Pancreas (tissue), 10 donors: ENCODE data around the gene GMDS. TPM values are rescaled to one million over a fixed set of nuclear protein-coding genes. Genes with fewer than 3 reads are reported as not detected.

ENCODE experiments used
- ATAC-seq, 4 donors: fragments of 200-7000 bp; cut with Tn5 transposase; one replicate each; pipeline versions ENCODE4 v1.8.0 to v1.9.1; 2020; ENCODE audit warnings: mild to moderate bottlenecking in 4 of 4, moderate library complexity in 4 of 4
- DNase-seq, 6 donors: peaks; one replicate each; pipeline ENCODE4 v3.0.0-alpha.2; 2020
- FAIRE-seq: peaks from 2 replicates; lab custom pipeline; 2012; peaks lifted over from hg19 to GRCh38; lab: Jason Lieb, UNC
- H3K27ac ChIP-seq, 4 donors: fragments of 200-600 bp; sonication (generic); 1 replicate in 3 of 4; 2 replicates in 1 of 4; pipeline versions ENCODE4 v1.5.0 to v1.8.0; 2020
- H3K27me3 ChIP-seq, 4 donors: fragments of 200-600 bp; one replicate each; pipeline ENCODE4 v1.8.0; 2021
- H3K36me3 ChIP-seq, 3 donors: fragments of 200-600 bp; sonication (generic) in 1 of 3; one replicate each; pipeline versions ENCODE4 v1.5.0 to v1.8.0; 2020 to 2021
- H3K4me1 ChIP-seq, 3 donors: fragments of 200-600 bp; one replicate each; pipeline ENCODE4 v1.8.0; 2021
- H3K4me3 ChIP-seq, 4 donors: fragments of 200-600 bp; sonication (generic) in 2 of 4; one replicate each; pipeline versions ENCODE4 v1.5.0 to v1.8.0; 2020 to 2021
- H3K9me3 ChIP-seq, 4 donors: fragments of 200-600 bp; one replicate each; pipeline ENCODE4 v1.8.0; 2021
- CTCF ChIP-seq, 4 donors: fragments of 200-600 bp; sonication (generic) in 3 of 4; IDR thresholded peaks; one replicate each; pipeline versions ENCODE4 v1.5.0 to v1.8.0; 2021; ENCODE audit warnings: antibody characterized with exemption in 4 of 4
- WGBS, 2 donors: extraction: QIAGEN DNeasy Blood & Tissue Kit; methylation state at CpG; one replicate each; pipeline ENCODE4 v1.1.7; 2013; 5-methylcytosine and 5-hydroxymethylcytosine counted together
- intact Hi-C, 3 donors: fragments of 100-400 bp; cut with DNase I; formaldehyde crosslinking; loops; one replicate each; pipeline versions ENCODE4 v1.11.1 to v1.14.2; 2022
- polyA plus RNA-seq, 2 donors: library from polyadenylated mRNA; stranded (reverse); fragments of 200-250 nt; gene quantifications; one replicate each; pipeline ENCODE4 v1.2.3, GENCODE V29; 2013
- total RNA-seq, 6 donors: library from RNA; stranded (reverse); fragmentation: NEBNext Ultra II Directional in 4 of 6; extraction: Animal tissue kit (Norgen Biotek cat#: 25700) in 4 of 6; gene quantifications; one replicate each; pipeline versions ENCODE4 v1.2.1 to v1.2.4, GENCODE V29; 2021 to 2023
- donor health status: healthy with polysubstance abuse.
- donor health status: DM: no; HTN: no; CAD: no; lungs with moderate emphysema.
- donor health status: DM: no; HTN: no; CAD: no.
- donor health status: control.
- donor health status: control.
- donor health status: Bipolar disorder and iron deficiency.
- donor health status: DM: yes; HTN: yes; CAD: no.
- donor health status: DM: no; HTN: no; CAD: no.
- donor health status: DM: no; HTN: no; CAD: no.
- donor health status: DM: yes; HTN: yes; CAD: no.

Gene GMDS
- total and polyA plus RNA-seq, 8 donors: 7.6 to 40.8 (median 26.5) TPM

GRCh38 chr6:1735239-1735803, 510.1 kb downstream of the GMDS start:
- 83 to 86% methylated on average over 6 of the region's 6 CpGs for WGBS, 2 donors
- no peak for DNase-seq

GRCh38 chr6:1730882-1731281, 514.5 kb downstream of the GMDS start:
- Histone ChIP-seq H3K36me3 (no peaks in the 10 kb centered on the region), H3K4me1 (no peaks in the 10 kb centered on the region), H3K9me3 (no peaks in the 10 kb centered on the region), H3K27ac (no peak overlapping the region), H3K27me3 (no peaks in the 10 kb centered on the region), H3K4me3 (no peak overlapping the region)
- 77 to 92% methylated on average over 3 of the region's 3 CpGs for WGBS, 2 donors
- intact Hi-C loops: no loop called here
- FAIRE-seq (no peak), ATAC-seq (no peak), DNase-seq (no peak)
- no peak for TF ChIP-seq CTCF (IDR thresholded peaks at IDR 0.05)

More at GRCh38 chr6:1735239-1735803, 510.1 kb downstream of the GMDS start:
- no peak for TF ChIP-seq CTCF (IDR thresholded peaks at IDR 0.05)
- H3K4me3 ChIP-seq: no peak overlapping the region
- intact Hi-C loops: no loop called here
- H3K36me3 ChIP-seq: no peaks in the 10 kb centered on the region
- FAIRE-seq (no peak), ATAC-seq (peak in 2 of 4 donors; percentile 19 to 37)
- no peaks in the 10 kb centered on the region for H3K27me3 ChIP-seq
- H3K27ac ChIP-seq: no peak overlapping the region
- H3K4me1 ChIP-seq: no peaks in the 10 kb centered on the region
- no peaks in the 10 kb centered on the region for H3K9me3 ChIP-seq

- Histone ChIP-seq H3K9me3 (no peaks in the 10 kb centered on the region), H3K27ac (no peak overlapping the region), H3K4me1 (no peaks in the 10 kb centered on the region), H3K36me3 (no peaks in the 10 kb centered on the region), H3K4me3 (no peak overlapping the region), H3K27me3 (no peaks in the 10 kb centered on the region)
- 96 to 98% methylated on average over 8 of the region's 8 CpGs for WGBS, 2 donors
- no peak for ATAC-seq
- no peak for TF ChIP-seq CTCF (IDR thresholded peaks at IDR 0.05)
- no peak for FAIRE-seq
- intact Hi-C loops: no loop called here
- no peak for DNase-seq
Observed at GRCh38 chr6:1729750-1730140, 515.7 kb downstream of the GMDS start.

- DNase-seq (no peak), FAIRE-seq (no peak), ATAC-seq (no peak)
- H3K27me3 ChIP-seq: no peaks in the 10 kb centered on the region
- WGBS, 2 donors: 94% methylated on average over 7 of the region's 7 CpGs
- TF ChIP-seq CTCF (IDR thresholded peaks at IDR 0.05): no peak
- H3K36me3 ChIP-seq: no peaks in the 10 kb centered on the region
- H3K27ac ChIP-seq: no peak overlapping the region
- H3K4me3 ChIP-seq: no peak overlapping the region
- intact Hi-C loops: no loop called here
- no peaks in the 10 kb centered on the region for H3K4me1 ChIP-seq
- H3K9me3 ChIP-seq: no peaks in the 10 kb centered on the region
Observed at GRCh38 chr6:1729133-1729749, 516.2 kb downstream of the GMDS start.

GRCh38 chr6:1726341-1726768, 519.0 kb downstream of the GMDS start:
- no peaks in the 10 kb centered on the region for H3K9me3 ChIP-seq
- no peaks in the 10 kb centered on the region for H3K4me1 ChIP-seq
- H3K4me3 ChIP-seq: no peak overlapping the region
- DNase-seq (no peak), ATAC-seq (no peak), FAIRE-seq (no peak)
- intact Hi-C loops: no loop called here
- TF ChIP-seq CTCF (IDR thresholded peaks at IDR 0.05): no peak
- no peak overlapping the region for H3K27ac ChIP-seq
- no peaks in the 10 kb centered on the region for H3K27me3 ChIP-seq
- 92% methylated on average over 11 of the region's 11 CpGs for WGBS, 2 donors
- H3K36me3 ChIP-seq: no peaks in the 10 kb centered on the region
